BJ (cell line): Measurements from ENCODE around the gene GPR39. TPM values are rescaled to one million over a fixed set of nuclear protein-coding genes. Genes with fewer than 3 reads are reported as not detected.

ENCODE experiments used
- CTCF ChIA-PET: fragments of 350-600 bp; formaldehyde crosslinking; extraction: SDS; loops from one replicate; lab custom pipeline; 2021; ENCODE audit warnings: antibody characterized with exemption, inconsistent platforms; lab: Yijun Ruan, JAX
- POLR2A ChIA-PET: fragments of 300-600 bp; sonication (Branson Sonifier 250); formaldehyde crosslinking; extraction: SDS; loops from one replicate; lab custom pipeline; 2021; ENCODE audit warnings: antibody characterized with exemption; lab: Charles Lee
- DNase-seq: peaks from one replicate; pipeline ENCODE4 v3.0.0-alpha.2; 2011; ENCODE audit warnings: low read depth
- H3K27me3 ChIP-seq: 2 replicates; pipeline ENCODE4 v1.6.0; 2011; ENCODE audit warnings: low read length; ENCODE audit not compliant: control insufficient read depth, insufficient read depth
- H3K36me3 ChIP-seq: 2 replicates; pipeline ENCODE4 v1.5.1; 2011; ENCODE audit warnings: low read length; ENCODE audit not compliant: control insufficient read depth, insufficient read depth
- H3K4me3 ChIP-seq: 2 replicates; pipeline ENCODE4 v1.5.1; 2011; ENCODE audit warnings: low read depth, mild to moderate bottlenecking, control low read depth, low read length
- polyA plus RNA-seq: library from polyadenylated mRNA; depleted of rRNA; stranded (reverse); fragments of >200 nt; gene quantifications from 2 replicates; pipeline ENCODE4 v1.2.3, GENCODE V29; 2011
- TF ChIP-seq, protein P1 (sequence below): IDR thresholded peaks from 2 replicates; pipeline ENCODE4 v1.5.1; 2011; ENCODE audit warnings: low read depth, mild to moderate bottlenecking, control low read depth, inconsistent platforms, low read length, moderate library complexity; ENCODE audit not compliant: insufficient read depth

Gene GPR39
- polyA plus RNA-seq, 1 experiment = 2.3 TPM

DNA sequence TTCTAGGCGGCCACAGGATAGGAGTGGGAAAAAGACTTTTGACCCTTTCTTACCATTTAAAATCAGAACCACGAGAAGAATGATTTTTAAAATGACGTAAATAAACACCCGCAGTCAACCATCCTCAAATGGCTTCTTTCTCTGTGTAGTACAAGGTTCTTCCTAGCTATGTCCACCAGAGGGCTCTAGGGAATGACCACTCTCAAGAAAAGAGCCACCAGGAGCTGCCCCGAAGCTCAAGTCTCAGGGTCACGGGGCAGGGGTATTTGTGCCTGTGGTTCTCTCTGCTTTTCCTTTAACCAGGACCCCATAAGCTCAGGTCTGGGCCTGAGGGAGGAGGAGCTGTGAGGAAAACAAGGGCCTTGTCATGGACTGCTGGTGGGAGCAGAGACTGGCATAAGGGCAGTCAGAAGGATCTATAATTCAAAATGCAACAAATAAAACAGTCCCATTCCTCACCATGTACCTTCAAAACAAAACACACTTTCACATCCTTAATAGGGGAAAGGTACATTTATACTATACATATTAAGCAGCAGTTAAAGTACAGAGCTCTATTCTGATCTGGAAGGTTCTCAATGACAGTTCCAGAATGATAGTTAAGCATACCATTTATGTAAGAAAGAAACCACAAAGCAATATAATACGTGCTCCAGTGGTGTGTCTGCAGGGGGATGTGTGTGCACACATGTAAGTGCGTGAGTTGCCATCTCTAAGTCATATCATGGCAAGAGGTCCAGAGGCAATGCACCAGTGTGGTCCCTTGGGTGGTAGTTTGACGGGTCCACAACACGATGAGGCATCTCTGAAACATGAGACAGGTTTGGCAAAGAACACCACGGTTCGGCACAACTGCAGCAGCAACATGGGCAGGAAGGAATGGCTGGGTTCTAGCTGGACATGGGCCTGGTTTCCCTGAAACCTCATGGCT lies 234.8 kb downstream of the GPR39 start:
- POLR2A ChIA-PET = no interaction called here
- H3K36me3 ChIP-seq = no peaks in the 10 kb centered on the region
- no peaks in the 10 kb centered on the region for H3K27me3 ChIP-seq
- CTCF ChIA-PET = interaction anchor here (0.7 to 2.3 kb wide), 12 partner anchors 8 to 1193 kb away, joined by 3 to 9 read pairs (median 4); no protein-coding TSS in a partner anchor
- DNase-seq = no peak
- TF ChIP-seq, protein P1, sequence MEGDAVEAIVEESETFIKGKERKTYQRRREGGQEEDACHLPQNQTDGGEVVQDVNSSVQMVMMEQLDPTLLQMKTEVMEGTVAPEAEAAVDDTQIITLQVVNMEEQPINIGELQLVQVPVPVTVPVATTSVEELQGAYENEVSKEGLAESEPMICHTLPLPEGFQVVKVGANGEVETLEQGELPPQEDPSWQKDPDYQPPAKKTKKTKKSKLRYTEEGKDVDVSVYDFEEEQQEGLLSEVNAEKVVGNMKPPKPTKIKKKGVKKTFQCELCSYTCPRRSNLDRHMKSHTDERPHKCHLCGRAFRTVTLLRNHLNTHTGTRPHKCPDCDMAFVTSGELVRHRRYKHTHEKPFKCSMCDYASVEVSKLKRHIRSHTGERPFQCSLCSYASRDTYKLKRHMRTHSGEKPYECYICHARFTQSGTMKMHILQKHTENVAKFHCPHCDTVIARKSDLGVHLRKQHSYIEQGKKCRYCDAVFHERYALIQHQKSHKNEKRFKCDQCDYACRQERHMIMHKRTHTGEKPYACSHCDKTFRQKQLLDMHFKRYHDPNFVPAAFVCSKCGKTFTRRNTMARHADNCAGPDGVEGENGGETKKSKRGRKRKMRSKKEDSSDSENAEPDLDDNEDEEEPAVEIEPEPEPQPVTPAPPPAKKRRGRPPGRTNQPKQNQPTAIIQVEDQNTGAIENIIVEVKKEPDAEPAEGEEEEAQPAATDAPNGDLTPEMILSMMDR = peak; percentile 67
- no peak overlapping the region for H3K4me3 ChIP-seq

DNA sequence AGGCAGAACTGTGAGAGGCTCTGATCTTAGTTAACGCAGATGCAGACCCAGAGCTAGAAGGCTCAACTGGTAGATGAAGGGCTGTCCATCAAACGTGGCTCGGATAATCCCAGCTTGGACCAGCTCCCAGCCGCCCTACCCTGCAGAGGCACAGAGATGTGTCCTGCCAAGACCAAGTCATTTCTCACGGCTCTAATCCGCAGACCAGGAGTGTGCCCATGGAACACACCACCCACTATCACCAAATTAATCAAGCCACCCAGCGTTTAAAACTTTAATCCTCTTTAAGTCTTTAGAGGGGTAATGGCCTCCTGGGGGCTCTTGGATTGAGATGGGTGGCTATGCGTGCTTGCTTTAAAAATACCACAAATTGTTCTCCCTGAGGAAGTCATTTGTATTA lies 235.9 kb downstream of the GPR39 start:
- Histone ChIP-seq H3K36me3 (no peaks in the 10 kb centered on the region), H3K27me3 (no peaks in the 10 kb centered on the region), H3K4me3 (no peak overlapping the region)
- POLR2A ChIA-PET = no interaction called here
- CTCF ChIA-PET = interaction anchor here (1.4 to 2.3 kb wide), 4 partner anchors 8 to 1192 kb away, joined by 4 to 9 read pairs (median 6); no protein-coding TSS in a partner anchor
- TF ChIP-seq, protein P1 = no peak
- DNase-seq = no peak

DNA sequence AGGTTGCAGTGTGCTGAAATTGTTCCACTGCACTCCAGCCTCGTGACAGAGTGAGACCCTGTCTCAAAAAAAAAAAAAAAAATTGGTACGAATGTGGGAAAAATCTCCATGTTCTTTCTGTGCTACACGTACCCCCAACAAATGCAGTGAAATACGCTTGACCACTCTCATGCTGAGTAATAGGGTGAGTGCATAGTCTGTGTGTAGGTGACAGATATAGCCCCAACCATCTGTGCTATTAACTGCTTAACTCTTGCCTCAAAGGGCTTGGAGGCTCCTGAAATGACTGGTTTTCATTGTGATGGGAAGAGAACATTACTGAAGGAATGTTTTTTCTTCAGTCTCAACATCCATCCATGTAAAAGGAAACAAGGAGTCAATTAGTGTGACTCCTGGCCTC lies 237.7 kb downstream of the GPR39 start:
- POLR2A ChIA-PET = no interaction called here
- no peak for DNase-seq
- TF ChIP-seq, protein P1 = no peak
- Histone ChIP-seq H3K27me3 (no peaks in the 10 kb centered on the region), H3K36me3 (no peaks in the 10 kb centered on the region), H3K4me3 (no peak overlapping the region)
- CTCF ChIA-PET = interaction anchor here (1.0 kb wide), 1 partner anchor 9 kb away, joined by 5 read pairs; no protein-coding TSS in a partner anchor

DNA sequence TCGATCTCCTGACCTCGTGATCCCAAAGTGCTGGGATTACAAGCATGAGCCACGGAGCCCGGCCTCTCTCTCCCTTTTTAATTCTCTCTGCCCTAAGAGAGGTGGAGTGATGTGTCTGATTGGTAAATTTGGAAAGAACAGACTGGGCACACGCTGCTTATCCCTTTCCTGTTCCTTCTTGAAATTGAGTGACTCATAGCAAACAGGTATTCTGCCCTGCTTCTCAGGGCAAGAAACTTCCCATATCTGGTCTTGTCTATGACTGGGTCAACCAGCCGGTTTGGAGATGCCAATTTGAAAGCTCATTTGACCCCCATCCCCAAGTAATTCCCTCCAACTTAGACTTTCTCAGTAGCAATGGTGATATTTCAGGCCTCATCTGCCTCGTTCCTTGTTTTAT lies 238.4 kb downstream of the GPR39 start:
- ChIA-PET POLR2A (no interaction called here), CTCF (no interaction called here)
- no peak for DNase-seq
- H3K27me3 ChIP-seq = no peaks in the 10 kb centered on the region
- H3K4me3 ChIP-seq = no peak overlapping the region
- H3K36me3 ChIP-seq = no peaks in the 10 kb centered on the region
- TF ChIP-seq, protein P1 = no peak

DNA sequence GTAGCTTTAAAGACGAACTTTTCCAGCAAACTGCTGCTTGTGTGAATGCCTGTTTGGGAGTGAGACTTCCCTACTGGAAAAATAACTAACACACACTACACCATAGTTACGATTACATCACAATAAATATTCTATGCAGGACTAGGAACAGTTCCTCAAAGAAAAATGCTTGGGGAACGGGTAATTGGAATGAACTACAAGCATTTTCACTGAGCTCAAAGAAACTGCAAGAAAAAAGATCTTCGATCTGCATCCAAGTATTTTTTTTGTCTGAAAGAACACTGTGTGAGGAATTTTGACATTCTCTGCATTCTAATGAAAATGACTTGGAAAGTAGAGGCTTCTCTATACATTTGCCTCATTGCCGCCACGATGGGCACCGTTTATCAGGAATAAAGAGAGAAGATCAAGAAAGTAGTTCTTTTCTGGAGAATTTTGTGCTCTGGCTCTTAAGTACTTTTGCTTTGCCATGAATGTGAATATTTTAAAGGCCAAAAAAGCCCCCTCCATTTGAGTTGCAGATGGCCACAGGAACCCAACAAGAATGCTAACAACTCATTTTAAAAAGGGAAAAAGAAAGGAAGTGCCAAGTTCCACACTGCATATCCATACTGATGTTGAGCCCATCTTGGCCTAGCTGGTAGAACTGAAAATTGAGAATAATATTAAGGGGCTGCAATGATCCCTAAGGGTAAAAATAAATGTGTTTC lies 239.8 kb downstream of the GPR39 start:
- ChIA-PET CTCF (interaction anchor here (0.6 to 1.6 kb wide), 3 partner anchors 109 to 1188 kb away, joined by 3 to 5 read pairs (median 4); no protein-coding TSS in a partner anchor), POLR2A (no interaction called here)
- H3K4me3 ChIP-seq = no peak overlapping the region
- H3K36me3 ChIP-seq = no peaks in the 10 kb centered on the region
- H3K27me3 ChIP-seq = no peaks in the 10 kb centered on the region
- TF ChIP-seq, protein P1 = no peak
- no peak for DNase-seq
